Upper lobe of left lung (tissue), 4 donors: ENCODE measurements around the gene ARHGAP42.

Experiments used
- CTCF ChIP-seq, 6 experiments: fragments of 450-650 bp in 4 of 6; fragments of 200-600 bp in 2 of 6; sonication (generic) in 2 of 6; IDR thresholded peaks; one replicate each; pipeline ENCODE4 v1.5.1; 2016 to 2019; ENCODE audit warnings: antibody characterized with exemption in 6 of 6
- EP300 ChIP-seq, 4 donors: sonication (generic); formaldehyde crosslinking; IDR thresholded peaks; one replicate each; pipeline ENCODE4 v1.5.1; 2017; ENCODE audit warnings: antibody characterized with exemption in 4 of 4, control low read depth in 2 of 4
- POLR2A ChIP-seq, 4 donors: fragments of 450-650 bp; IDR thresholded peaks; one replicate each; pipeline ENCODE4 v1.5.1; 2016 to 2017; ENCODE audit warnings: antibody characterized with exemption in 4 of 4, mild to moderate bottlenecking in 2 of 4
- POLR2AphosphoS5 ChIP-seq, 2 donors: sonication (generic); formaldehyde crosslinking; IDR thresholded peaks; one replicate each; pipeline ENCODE4 v1.5.1; 2017; ENCODE audit warnings: antibody characterized with exemption in 2 of 2

GRCh38 chr11:101009690-101010055 is 322.6 kb downstream of the ARHGAP42 start:
- no peak for TF ChIP-seq POLR2A (IDR thresholded peaks at IDR 0.05)
- TF ChIP-seq CTCF (IDR thresholded peaks at IDR 0.05): no peak
- TF ChIP-seq POLR2AphosphoS5 (IDR thresholded peaks at IDR 0.05): no peak
- no peak for TF ChIP-seq EP300 (IDR thresholded peaks at IDR 0.05)
